Keratinocyte (primary cell): ENCODE data around the gene NGFR. TPM values are rescaled to one million over a fixed set of nuclear protein-coding genes. Genes with fewer than 3 reads are reported as not detected.

Experiments used
- DNase-seq: peaks from one replicate; pipeline ENCODE4 v3.0.0-alpha.2; 2011; ENCODE audit warnings: low read depth, missing footprints, low spot score
- FAIRE-seq: peaks from 2 replicates; lab custom pipeline; 2011; peaks lifted over from hg19 to GRCh38; lab: Jason Lieb, UNC
- H2AFZ ChIP-seq: 2 replicates; pipeline ENCODE4 v1.6.0; 2012; ENCODE audit warnings: low read length, control low read depth, inconsistent platforms; ENCODE audit not compliant: control insufficient read depth
- H3K27ac ChIP-seq: 2 replicates; pipeline ENCODE4 v1.5.1; 2011; ENCODE audit warnings: low read length; ENCODE audit not compliant: control insufficient read depth, insufficient read depth
- H3K27me3 ChIP-seq: 3 replicates; pipeline ENCODE4 v1.6.0; 2011; ENCODE audit warnings: low read length; ENCODE audit not compliant: control insufficient read depth, insufficient read depth; ENCODE audit errors: extremely low read depth
- H3K36me3 ChIP-seq, 2 experiments: 2 replicates in 1 of 2; 3 replicates in 1 of 2; pipeline ENCODE4 v1.5.1; 2011; ENCODE audit warnings: low read length in 2 of 2, mild to moderate bottlenecking in 1 of 2; ENCODE audit not compliant: control insufficient read depth in 2 of 2, insufficient read depth in 2 of 2; ENCODE audit errors: extremely low read depth in 1 of 2
- H3K4me1 ChIP-seq: 3 replicates; pipeline ENCODE4 v1.5.1; 2011; ENCODE audit warnings: low read length; ENCODE audit not compliant: control insufficient read depth, insufficient read depth; ENCODE audit errors: extremely low read depth
- H3K4me2 ChIP-seq: 3 replicates; pipeline ENCODE4 v1.6.0; 2011; ENCODE audit warnings: low read depth, low read length; ENCODE audit not compliant: control insufficient read depth, insufficient read depth; ENCODE audit errors: extremely low read depth
- H3K4me3 ChIP-seq, 3 experiments: fragments of 200-600 bp in 1 of 3; sonication (generic) in 1 of 3; 2 replicates in 2 of 3; 3 replicates in 1 of 3; pipeline ENCODE4 v1.5.1; 2011 to 2016; ENCODE audit warnings: low read length in 3 of 3, mild to moderate bottlenecking in 3 of 3, control low read depth in 2 of 3, inconsistent platforms in 1 of 3, low read depth in 1 of 3, mixed read lengths in 1 of 3, mixed run types in 1 of 3, moderate library complexity in 1 of 3; ENCODE audit not compliant: control insufficient read depth in 2 of 3, insufficient read depth in 2 of 3; ENCODE audit errors: extremely low read depth in 1 of 3
- H3K79me2 ChIP-seq: 2 replicates; pipeline ENCODE4 v1.6.0; 2012; ENCODE audit warnings: low read length; ENCODE audit not compliant: control insufficient read depth, insufficient read depth
- H3K9ac ChIP-seq: 3 replicates; pipeline ENCODE4 v1.6.0; 2011; ENCODE audit warnings: low read length; ENCODE audit not compliant: control insufficient read depth, insufficient read depth; ENCODE audit errors: extremely low read depth
- H3K9me1 ChIP-seq: 3 replicates; pipeline ENCODE4 v1.6.0; 2011; ENCODE audit warnings: low read length; ENCODE audit not compliant: control insufficient read depth, insufficient read depth; ENCODE audit errors: extremely low read depth
- H3K9me3 ChIP-seq: 2 replicates; pipeline ENCODE4 v1.5.1; 2012; ENCODE audit warnings: low read depth, low read length; ENCODE audit not compliant: control insufficient read depth
- H4K20me1 ChIP-seq: 3 replicates; pipeline ENCODE4 v1.6.0; 2011; ENCODE audit warnings: low read length; ENCODE audit not compliant: control insufficient read depth, insufficient read depth; ENCODE audit errors: extremely low read depth
- EZH2 ChIP-seq: IDR thresholded peaks from one replicate; pipeline ENCODE4 v1.6.1; 2012; ENCODE audit warnings: inconsistent platforms, mild to moderate bottlenecking, low read length, moderate library complexity
- dilution Hi-C: fragments of 300-500 bp; cut with MboI; formaldehyde crosslinking; loops from one replicate; pipeline ENCODE4 v1.7.0; 2020; ENCODE audit warnings: low sequenced_read_pairs; ENCODE audit not compliant: extremely low pct_ligation_motif_present
- polyA plus RNA-seq, 5 experiments: library from polyadenylated mRNA; depleted of rRNA in 3 of 5; stranded (reverse) in 3 of 5; stranded (forward) in 1 of 5; unstranded in 1 of 5; fragments of >200 nt; gene quantifications; 1 replicate in 1 of 5; 2 replicates in 3 of 5; 3 replicates in 1 of 5; pipeline versions ENCODE4 v1.2.1 to v1.2.3, GENCODE V29; 2011 to 2012; ENCODE audit warnings: missing spikeins in 2 of 5, low read depth in 1 of 5, low replicate concordance in 1 of 5
- TF ChIP-seq, protein P1 (sequence below), 3 experiments: IDR thresholded peaks in 1 of 3; conservative IDR thresholded peaks in 1 of 3; optimal IDR thresholded peaks in 1 of 3; 2 replicates in 2 of 3; 3 replicates in 1 of 3; pipeline versions ENCODE3 to v1.5.1; 2011; ENCODE audit warnings: low read length in 3 of 3, mild to moderate bottlenecking in 3 of 3, moderate library complexity in 2 of 3, control low read depth in 1 of 3, inconsistent platforms in 1 of 3; ENCODE audit not compliant: insufficient read depth in 2 of 3; ENCODE audit errors: extremely low read depth in 1 of 3

Gene NGFR
- polyA plus RNA-seq, 1 donor (not counting 4 experiments of a cell fraction or from before 2014, with no cell fraction given): 1.7 TPM

DNA sequence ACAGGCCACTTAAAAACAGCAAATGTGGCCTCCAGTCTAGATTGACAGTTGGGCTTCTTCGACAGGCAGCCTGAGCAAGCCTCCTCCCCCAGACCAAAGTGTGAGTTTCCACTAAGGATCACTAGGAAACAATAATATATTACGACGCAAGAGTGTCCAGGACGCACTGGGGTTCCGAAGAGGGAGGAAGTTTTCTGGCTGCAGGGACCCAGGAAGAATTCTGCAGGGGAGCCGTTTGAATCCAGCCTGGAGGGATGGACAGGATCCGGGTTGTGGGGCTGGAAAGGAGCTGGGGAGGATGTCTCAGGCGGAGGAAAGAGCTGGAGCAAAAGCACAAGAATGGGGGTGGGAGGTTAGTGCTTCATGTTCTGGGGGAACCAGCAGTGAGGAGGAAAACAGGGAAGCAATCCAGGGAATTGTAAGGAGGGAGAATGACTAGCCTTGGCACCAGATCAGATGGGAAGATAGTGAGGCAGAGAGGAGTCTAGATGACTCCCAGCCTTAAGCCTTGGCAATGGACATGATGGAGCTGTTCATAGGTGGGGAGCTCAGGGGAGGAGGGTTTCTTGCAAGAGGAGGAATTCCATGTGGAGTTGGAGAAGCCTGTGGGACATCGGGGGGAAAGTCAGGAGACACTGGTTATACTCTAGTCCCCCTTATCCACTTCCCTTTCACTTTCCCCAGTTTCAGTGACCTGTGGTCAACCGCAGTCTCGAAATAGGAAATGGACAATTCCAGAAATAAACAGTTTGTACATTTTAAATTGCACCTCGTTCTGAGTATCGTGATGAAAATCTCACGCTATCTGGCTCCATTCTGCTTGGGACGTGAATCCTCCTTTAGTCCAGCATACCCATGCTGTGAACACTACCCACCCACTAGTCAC lies 26.6 kb downstream of the NGFR start:
- H3K27me3 ChIP-seq: no peaks in the 10 kb centered on the region
- H3K4me1 ChIP-seq: peaks cover 21% of the 10 kb centered on the region
- DNase-seq (no peak), FAIRE-seq (no peak)
- H3K9me1 ChIP-seq: peaks cover 4% of the 10 kb centered on the region
- no peak overlapping the region for H2AFZ ChIP-seq
- no peak overlapping the region for H3K27ac ChIP-seq
- no peak overlapping the region for H3K9ac ChIP-seq
- TF ChIP-seq EZH2: no peak
- TF ChIP-seq, protein P1, sequence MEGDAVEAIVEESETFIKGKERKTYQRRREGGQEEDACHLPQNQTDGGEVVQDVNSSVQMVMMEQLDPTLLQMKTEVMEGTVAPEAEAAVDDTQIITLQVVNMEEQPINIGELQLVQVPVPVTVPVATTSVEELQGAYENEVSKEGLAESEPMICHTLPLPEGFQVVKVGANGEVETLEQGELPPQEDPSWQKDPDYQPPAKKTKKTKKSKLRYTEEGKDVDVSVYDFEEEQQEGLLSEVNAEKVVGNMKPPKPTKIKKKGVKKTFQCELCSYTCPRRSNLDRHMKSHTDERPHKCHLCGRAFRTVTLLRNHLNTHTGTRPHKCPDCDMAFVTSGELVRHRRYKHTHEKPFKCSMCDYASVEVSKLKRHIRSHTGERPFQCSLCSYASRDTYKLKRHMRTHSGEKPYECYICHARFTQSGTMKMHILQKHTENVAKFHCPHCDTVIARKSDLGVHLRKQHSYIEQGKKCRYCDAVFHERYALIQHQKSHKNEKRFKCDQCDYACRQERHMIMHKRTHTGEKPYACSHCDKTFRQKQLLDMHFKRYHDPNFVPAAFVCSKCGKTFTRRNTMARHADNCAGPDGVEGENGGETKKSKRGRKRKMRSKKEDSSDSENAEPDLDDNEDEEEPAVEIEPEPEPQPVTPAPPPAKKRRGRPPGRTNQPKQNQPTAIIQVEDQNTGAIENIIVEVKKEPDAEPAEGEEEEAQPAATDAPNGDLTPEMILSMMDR (optimal IDR thresholded peaks at IDR 0.05 in 1 of 3, IDR thresholded peaks at IDR 0.05 in 1 of 3, conservative IDR thresholded peaks at IDR 0.05 in 1 of 3; ENCODE audit: extremely low read depth in 1 of 3, insufficient read depth in 2 of 3, low read length in 3 of 3): no peak
- dilution Hi-C loops: no loop called here
- H4K20me1 ChIP-seq: no peaks in the 10 kb centered on the region
- no peak overlapping the region for H3K4me3 ChIP-seq
- H3K4me2 ChIP-seq: no peak overlapping the region
- no peaks in the 10 kb centered on the region for H3K79me2 ChIP-seq
- H3K36me3 ChIP-seq: no peaks in the 10 kb centered on the region
- no peaks in the 10 kb centered on the region for H3K9me3 ChIP-seq

DNA sequence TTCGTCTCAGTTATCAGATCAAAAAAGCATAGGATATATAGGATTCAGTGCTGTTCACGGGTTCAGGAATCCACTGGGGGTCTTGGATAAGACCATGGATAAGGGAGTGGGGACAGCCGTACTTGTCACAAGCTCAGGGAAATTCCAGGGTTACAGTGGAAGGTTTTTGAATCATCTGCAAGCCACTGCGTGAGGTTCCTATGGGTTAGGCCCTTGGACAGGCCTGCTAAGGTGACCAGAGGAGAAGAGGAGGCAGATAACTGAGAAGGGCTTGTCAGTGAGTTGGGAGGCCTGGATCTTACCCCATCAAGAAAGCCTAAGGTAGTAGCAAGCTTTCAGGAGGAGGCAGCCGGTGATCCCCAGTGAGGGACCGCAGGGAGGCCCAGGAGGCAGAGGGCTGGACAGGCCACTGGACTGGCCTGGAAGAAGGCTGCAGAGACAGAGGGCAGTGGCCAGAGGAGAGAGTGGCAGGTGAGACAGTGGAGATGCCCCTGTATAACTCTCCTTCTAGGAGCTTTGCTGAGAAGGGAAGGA lies 27.3 kb downstream of the NGFR start:
- peaks cover 4% of the 10 kb centered on the region for H3K9me1 ChIP-seq
- H3K4me2 ChIP-seq: no peak overlapping the region
- no peak for TF ChIP-seq EZH2
- TF ChIP-seq, protein P1 (optimal IDR thresholded peaks at IDR 0.05 in 1 of 3, IDR thresholded peaks at IDR 0.05 in 1 of 3, conservative IDR thresholded peaks at IDR 0.05 in 1 of 3; ENCODE audit: extremely low read depth in 1 of 3, insufficient read depth in 2 of 3, low read length in 3 of 3): no peak
- DNase-seq: no peak
- H3K4me3 ChIP-seq: no peak overlapping the region
- no peak overlapping the region for H3K27ac ChIP-seq
- FAIRE-seq: no peak
- H3K9ac ChIP-seq: no peak overlapping the region
- H3K36me3 ChIP-seq: no peaks in the 10 kb centered on the region
- H3K4me1 ChIP-seq: peaks cover 21% of the 10 kb centered on the region
- no peaks in the 10 kb centered on the region for H3K27me3 ChIP-seq
- no peaks in the 10 kb centered on the region for H4K20me1 ChIP-seq
- no peak overlapping the region for H2AFZ ChIP-seq
- dilution Hi-C loops: no loop called here
- H3K79me2 ChIP-seq: no peaks in the 10 kb centered on the region
- H3K9me3 ChIP-seq: no peaks in the 10 kb centered on the region
